Stomach (tissue), 4 donors: ENCODE measurements around the gene FAM171A1.

ENCODE experiments used
- CTCF ChIP-seq, 7 experiments: fragments of 450-650 bp in 4 of 7; fragments of 200-600 bp in 3 of 7; sonication (generic) in 3 of 7; IDR thresholded peaks; one replicate each; pipeline ENCODE4 v1.5.1; 2016 to 2019; ENCODE audit warnings: antibody characterized with exemption in 7 of 7, control low read depth in 2 of 7, mild to moderate bottlenecking in 1 of 7
- EP300 ChIP-seq: sonication (generic); formaldehyde crosslinking; IDR thresholded peaks from one replicate; pipeline ENCODE4 v1.6.1; 2017; ENCODE audit warnings: antibody characterized with exemption
- POLR2AphosphoS5 ChIP-seq, 3 donors: sonication (generic); formaldehyde crosslinking; IDR thresholded peaks; one replicate each; pipeline ENCODE4 v1.6.1; 2016; ENCODE audit warnings: antibody characterized with exemption in 3 of 3

DNA sequence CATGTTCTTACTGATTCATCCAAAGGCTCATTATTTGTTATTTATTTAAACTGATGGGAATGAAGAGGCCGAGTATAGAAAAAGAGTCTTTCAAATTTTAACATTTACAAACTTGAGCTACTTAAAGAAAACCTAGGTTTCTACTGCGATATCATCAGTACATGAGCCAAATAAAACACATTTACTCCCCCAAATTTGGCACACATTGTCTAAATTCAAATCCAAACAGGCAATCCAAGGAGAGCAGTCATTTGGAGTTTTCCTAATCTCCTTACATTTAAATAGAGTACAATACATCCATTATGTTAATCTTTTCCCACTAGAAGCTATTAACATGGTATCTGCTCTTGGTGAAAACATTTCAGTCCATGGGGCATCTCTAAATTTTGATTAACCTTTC lies 204.8 kb downstream of the FAM171A1 start:
- no peak for TF ChIP-seq CTCF (IDR thresholded peaks at IDR 0.05)
- no peak for TF ChIP-seq POLR2AphosphoS5 (IDR thresholded peaks at IDR 0.05)
- no peak for TF ChIP-seq EP300
